Fibroblast of skin of left biceps (primary cell): ENCODE measurements around the gene AZIN2.
"Not testable (repeated sequence)": the region's sequence is repeated elsewhere in the genome, so short reads cannot be mapped to it uniquely, and the experiment has no call there.

Experiments
- DNase-seq, 2 experiments: peaks; one replicate each; pipeline ENCODE4 v3.0.0-alpha.2; 2013; ENCODE audit warnings: low read depth in 2 of 2

The AZIN2 gene

GRCh38 chr1:33080885-33081553 is at the start of gene AZIN2:
AZIN2 (plus strand) TSS chr1:33081153; CDS start chr1:33082250, 1,097 bp downstream.
- peak; percentile 77 to 83 for DNase-seq

DNA sequence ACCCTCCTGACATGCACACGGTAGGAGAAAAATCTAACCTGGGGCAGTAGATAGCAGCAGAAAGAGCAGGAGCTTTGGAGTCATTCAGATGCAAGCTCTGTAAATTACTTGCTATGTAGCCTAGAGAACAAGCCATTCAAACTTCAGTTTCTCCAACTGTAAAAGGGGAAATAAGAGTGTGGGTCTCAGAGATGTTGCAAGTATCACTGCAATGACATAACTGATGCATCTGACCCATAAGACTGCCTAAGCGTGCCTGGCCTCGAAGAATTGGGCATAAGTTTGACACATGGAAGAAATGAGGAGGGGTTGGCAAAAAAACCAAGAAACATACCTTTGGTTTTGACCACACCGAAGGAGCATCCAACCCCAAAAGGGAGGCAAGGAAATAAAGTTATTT is 49.4 kb upstream of the AZIN2 start:
- DNase-seq = no peak

- DNase-seq = no peak
Measured at GRCh38 chr1:33032126-33032869, 48.7 kb upstream of the AZIN2 start.

GRCh38 chr1:33036051-33036525 is 44.9 kb upstream of the AZIN2 start:
- no peak for DNase-seq

GRCh38 chr1:33036526-33037503 is 44.1 kb upstream of the AZIN2 start, which contains the start of gene AK2:
AK2 (minus strand) TSS chr1:33036883; CDS start chr1:33036828, 55 bp downstream.
- peak; percentile 93 for DNase-seq

DNA sequence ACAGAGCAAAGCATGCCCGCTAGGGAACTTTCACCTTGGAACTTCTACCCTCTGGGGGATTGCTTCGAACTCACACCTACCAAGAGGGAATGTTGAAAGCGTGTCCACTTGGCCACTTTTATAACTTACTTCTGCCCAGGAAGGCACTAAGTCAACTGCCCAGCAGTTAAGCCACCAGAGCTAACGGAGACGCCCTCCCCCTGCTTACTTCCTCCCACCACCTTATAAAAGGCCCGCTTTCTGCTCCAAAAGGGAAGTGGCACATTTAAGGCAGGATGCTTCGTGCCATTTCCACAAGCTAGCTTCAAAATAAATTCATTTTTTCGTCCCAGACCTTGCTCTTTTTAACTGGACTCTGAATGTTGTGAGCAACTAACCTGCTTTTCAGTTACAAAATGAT is 41.1 kb upstream of the AZIN2 start:
- DNase-seq = no peak

DNA sequence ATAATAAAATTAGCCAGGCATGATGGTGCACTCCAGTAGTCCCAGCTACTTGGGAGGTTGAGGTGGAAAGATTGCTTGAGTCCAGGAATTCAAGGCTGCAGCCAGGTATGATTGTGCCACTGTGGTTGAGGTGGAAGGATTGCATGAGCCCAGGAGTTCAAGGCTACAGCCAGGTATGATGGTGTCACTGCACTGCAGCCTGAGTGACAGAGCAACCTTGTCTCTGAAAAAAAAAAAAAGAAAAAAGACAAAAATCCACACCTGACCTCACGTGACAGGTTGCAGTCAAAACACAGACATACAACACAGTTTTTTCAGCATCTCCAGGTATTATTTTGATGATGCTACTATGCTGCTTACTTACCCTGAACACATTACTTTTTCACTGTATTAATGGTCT is 39.9 kb upstream of the AZIN2 start:
- DNase-seq = no peak

DNA sequence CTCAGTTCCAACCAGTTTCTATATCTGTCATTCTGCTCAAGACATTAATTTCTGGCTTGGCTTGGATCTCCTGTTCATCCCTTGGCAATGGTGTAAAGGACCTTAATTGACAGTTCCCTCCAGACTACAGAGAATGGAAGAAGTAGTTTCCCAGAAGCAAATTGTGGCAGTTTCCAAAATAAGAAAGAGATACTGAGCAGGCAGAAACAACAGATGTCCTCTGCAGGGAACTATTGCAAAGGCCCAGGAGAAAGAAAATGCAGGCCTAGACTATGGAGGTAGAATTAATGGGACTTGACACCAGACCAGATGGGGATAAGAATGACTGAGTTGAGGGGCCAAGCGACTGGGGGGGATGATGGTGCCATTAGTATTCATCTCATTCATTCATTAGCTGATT is 38.1 kb upstream of the AZIN2 start:
- no peak for DNase-seq

DNA sequence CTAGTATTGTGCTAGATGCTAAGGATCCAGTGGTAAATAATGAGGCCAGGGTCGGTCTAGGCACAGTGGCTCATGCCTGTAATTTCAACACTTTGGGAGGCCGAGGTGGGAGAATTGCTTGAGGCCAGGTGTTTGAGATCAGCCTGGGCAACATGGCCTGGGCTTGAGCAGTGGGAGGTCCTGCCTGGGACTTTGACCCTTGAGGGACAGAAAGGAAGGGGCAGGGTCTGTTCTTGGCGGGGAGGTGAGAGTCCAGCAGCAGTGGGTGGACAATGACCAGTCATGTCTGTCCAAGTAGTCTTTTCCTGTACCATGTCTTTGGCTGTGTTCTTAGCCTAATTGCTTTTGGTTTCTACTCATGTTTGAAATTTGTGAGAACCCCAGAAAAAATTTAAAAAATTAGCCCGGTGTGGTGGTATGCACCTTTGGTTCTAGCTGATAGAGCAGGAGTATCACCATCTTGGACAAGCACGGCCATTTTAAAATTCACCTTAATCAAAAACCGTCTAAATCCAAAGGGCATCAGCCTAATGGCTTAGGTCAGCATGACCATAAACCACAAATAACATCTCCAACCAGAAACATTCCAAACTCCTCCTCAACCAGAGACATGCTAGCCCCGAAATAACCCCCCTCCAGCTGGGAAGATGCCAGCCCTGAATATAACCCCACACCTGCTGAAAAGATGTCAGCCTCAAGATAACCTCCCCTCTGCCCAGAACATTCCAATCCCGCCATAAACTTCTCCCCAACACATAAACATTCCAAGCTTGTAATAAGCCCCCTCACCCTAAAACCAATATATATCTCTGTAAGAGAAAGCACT is 37.5 kb upstream of the AZIN2 start:
- no peak for DNase-seq

DNA sequence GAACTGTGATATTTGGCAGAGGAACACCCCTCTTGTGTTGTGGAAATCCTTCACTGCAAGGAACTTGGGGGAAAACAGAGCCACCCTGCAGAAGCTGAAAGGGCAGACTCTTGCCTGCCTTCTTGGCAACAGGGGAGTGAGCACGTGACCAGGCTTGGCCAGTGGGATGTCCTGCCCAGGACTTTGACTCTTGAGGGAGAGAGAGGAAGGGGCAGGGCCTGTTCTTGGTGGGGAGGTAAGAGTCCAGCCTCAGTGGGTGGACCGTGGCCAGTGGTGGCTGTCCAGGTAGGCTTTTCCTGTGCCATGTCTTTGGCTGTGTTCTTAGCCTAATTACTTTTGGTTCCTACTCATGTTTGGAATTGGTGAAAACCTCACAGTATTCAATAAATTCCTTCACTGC is 35.7 kb upstream of the AZIN2 start:
- DNase-seq = no peak

- DNase-seq = no peak
Measured at GRCh38 chr1:33045814-33046213, 35.1 kb upstream of the AZIN2 start.

DNA sequence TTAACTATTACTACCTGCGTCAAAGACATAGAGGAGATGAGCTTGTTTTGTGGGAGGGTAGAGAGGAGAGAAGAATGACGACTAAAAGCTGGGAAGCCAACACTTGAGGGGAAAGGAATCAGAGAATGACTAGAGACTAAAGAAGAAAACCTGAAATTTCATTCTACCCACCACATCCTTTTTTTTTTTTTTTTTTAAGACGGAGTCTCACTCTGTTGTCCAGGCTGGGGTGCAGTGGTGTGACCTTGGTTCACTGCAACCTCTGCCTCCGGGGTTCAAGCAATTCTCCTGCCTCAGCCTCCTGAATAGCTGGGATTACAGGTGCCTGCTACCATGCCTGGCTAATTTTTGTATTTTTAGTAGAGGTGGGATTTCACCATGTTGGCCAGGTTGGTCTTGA is 34.7 kb upstream of the AZIN2 start:
- DNase-seq = not testable (repeated sequence)

GRCh38 chr1:33047290-33047689 is 33.7 kb upstream of the AZIN2 start:
- DNase-seq = no peak

DNA sequence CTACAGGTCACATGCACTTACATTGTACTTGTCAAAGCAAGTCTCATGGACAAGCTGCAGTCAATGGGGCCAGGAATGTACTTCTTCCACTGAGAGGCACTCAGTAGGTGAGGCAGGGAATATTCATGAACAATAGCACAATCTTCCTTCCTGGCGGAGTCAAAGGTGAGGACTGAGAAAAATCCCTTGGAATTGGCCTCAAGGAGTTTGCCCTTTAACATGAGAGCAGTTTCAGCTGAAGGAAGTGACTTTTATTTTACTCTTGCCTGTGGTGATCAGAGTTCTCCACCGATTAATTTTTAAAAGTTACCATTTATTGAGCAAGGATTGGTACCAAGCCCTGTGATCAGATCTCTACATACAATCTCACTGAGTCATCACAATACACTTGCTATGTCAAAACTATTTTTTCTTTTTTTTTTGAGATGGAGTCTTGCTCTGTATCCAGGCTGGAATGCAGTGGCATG is 33.1 kb upstream of the AZIN2 start:
- no peak for DNase-seq

- DNase-seq = no peak
Measured at GRCh38 chr1:33048426-33048825, 32.5 kb upstream of the AZIN2 start.

DNA sequence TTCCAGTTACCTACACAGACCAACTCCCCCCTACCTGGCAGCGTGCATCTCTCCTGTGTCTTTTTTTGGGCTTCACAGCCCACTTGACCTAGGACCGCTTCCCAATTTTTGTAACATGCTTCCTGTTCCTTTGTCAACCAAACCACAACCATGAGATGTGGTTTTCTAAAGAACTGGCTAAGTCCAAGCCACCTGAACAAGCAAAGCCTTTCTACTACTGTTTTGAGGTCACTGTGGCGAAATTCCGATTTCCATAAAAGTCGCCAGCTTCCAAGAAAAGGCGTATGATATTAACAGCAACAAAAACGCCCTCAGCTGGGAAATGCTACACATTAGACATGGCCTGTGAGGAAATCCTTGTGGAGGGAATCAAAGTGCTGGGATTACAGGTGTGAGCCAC is 31.6 kb upstream of the AZIN2 start:
- DNase-seq = no peak

- DNase-seq = peak; percentile 43 to 46
Measured at GRCh38 chr1:33050221-33051076, 30.5 kb upstream of the AZIN2 start.

GRCh38 chr1:33055210-33056008 is 25.5 kb upstream of the AZIN2 start:
- DNase-seq = peak in 1 of 2 experiments; percentile 16

DNA sequence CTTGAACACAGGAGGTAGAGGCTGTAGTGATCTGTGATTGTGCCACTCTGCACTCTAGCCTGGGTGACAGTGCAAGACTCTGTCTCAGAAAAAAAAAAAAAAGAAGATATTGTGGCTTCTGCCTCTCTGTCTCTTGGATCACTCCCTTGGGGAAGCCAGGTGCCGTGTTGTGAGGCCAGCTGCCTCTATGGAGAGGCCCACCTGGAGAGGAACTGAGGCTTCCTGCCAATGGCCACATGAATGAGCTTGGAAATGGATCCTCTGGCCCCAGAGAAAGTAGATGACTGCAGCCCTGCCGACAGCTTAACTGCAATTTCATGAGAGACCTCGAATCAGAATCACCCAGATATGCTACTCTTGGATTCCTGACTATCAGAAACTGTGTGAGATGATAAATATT is 24.5 kb upstream of the AZIN2 start:
- DNase-seq = no peak
